Activated T-helper 1 cell treated with anti-CD3 and anti-CD28 coated beads, Interleukin-12 subunit alpha, Interleukin-12 subunit beta, Interleukin-2, Interleukin-4 antibody, amounts not matched to agents 30 ng/mL and 10 ng/mL and 1 ng/mL, durations not matched to agents 14 hours and 24 hours and 36 hours (primary cell): Measurements from ENCODE around the gene ZFR2. TPM values are rescaled to one million over a fixed set of nuclear protein-coding genes. Genes with fewer than 3 reads are reported as not detected.
"Not testable (repeated sequence)": the region's sequence is repeated elsewhere in the genome, so short reads cannot be mapped to it uniquely, and the experiment has no call there.

Source experiments
- DNase-seq: peaks from one replicate; pipeline ENCODE4 v3.0.0; 2021; ENCODE audit warnings: low spot score
- H3K27ac Mint-ChIP-seq: one replicate; pipeline ENCODE4 v1.8.0; 2021; ENCODE audit warnings: mild to moderate bottlenecking, mixed read lengths
- H3K27me3 Mint-ChIP-seq: one replicate; pipeline ENCODE4 v1.8.0; 2022; ENCODE audit warnings: mild to moderate bottlenecking, moderate library complexity, mixed read lengths; ENCODE audit not compliant: insufficient read depth
- H3K36me3 Mint-ChIP-seq: one replicate; pipeline ENCODE4 v1.8.0; 2021; ENCODE audit warnings: low read depth, mixed read lengths
- H3K4me1 Mint-ChIP-seq: one replicate; pipeline ENCODE4 v1.8.0; 2021; ENCODE audit warnings: low read depth, mixed read lengths
- H3K4me3 Mint-ChIP-seq: one replicate; pipeline ENCODE4 v1.8.0; 2021; ENCODE audit warnings: mild to moderate bottlenecking, moderate library complexity, mixed read lengths
- H3K9me3 Mint-ChIP-seq: one replicate; pipeline ENCODE4 v1.8.0; 2021; ENCODE audit warnings: mixed read lengths
- intact Hi-C: fragments of 100-400 bp; cut with micrococcal nuclease; formaldehyde crosslinking; loops from one replicate; pipeline ENCODE4 v1.15.1; 2024
- total RNA-seq: library from RNA; stranded (reverse); gene quantifications from 2 replicates; pipeline ENCODE4 v1.2.3, GENCODE V29; 2022

The ZFR2 gene
- total RNA-seq, 1 donor from 2014 or later = 0.39 TPM

GRCh38 chr19:3825286-3825956 lies 43.4 kb downstream of the ZFR2 start:
- DNase-seq = no peak
- Mint-ChIP-seq H3K9me3 (no peaks in the 10 kb centered on the region), H3K4me1 (no peaks in the 10 kb centered on the region), H3K36me3 (no peaks in the 10 kb centered on the region), H3K27ac (no peak overlapping the region), H3K4me3 (no peak overlapping the region), H3K27me3 (no peaks in the 10 kb centered on the region)
- intact Hi-C loops = no loop called here

- H3K36me3 Mint-ChIP-seq = no peaks in the 10 kb centered on the region
- no peak for DNase-seq
- H3K27ac Mint-ChIP-seq = no peak overlapping the region
- peaks cover 4% of the 10 kb centered on the region for H3K4me1 Mint-ChIP-seq
- no peaks in the 10 kb centered on the region for H3K9me3 Mint-ChIP-seq
- H3K4me3 Mint-ChIP-seq = no peak overlapping the region
- no peaks in the 10 kb centered on the region for H3K27me3 Mint-ChIP-seq
- intact Hi-C loops = loop anchor here (5.0 kb wide), 1 partner anchor 101 kb away; no protein-coding TSS in a partner anchor
Measured at GRCh38 chr19:3823350-3823713, 45.5 kb downstream of the ZFR2 start.

- peaks cover 9% of the 10 kb centered on the region for H3K4me1 Mint-ChIP-seq
- intact Hi-C loops = loop anchor here (1.0 to 5.0 kb wide), 4 partner anchors 11 to 101 kb away; no protein-coding TSS in a partner anchor
- no peak for DNase-seq
- H3K36me3 Mint-ChIP-seq = no peaks in the 10 kb centered on the region
- H3K27me3 Mint-ChIP-seq = no peaks in the 10 kb centered on the region
- H3K27ac Mint-ChIP-seq = no peak overlapping the region
- H3K4me3 Mint-ChIP-seq = no peak overlapping the region
- no peaks in the 10 kb centered on the region for H3K9me3 Mint-ChIP-seq
Measured at GRCh38 chr19:3822683-3823349, 46.0 kb downstream of the ZFR2 start.

- DNase-seq = peak; percentile 83
- H3K9me3 Mint-ChIP-seq = no peaks in the 10 kb centered on the region
- H3K36me3 Mint-ChIP-seq = no peaks in the 10 kb centered on the region
- H3K4me1 Mint-ChIP-seq = peaks cover 12% of the 10 kb centered on the region
- no peaks in the 10 kb centered on the region for H3K27me3 Mint-ChIP-seq
- intact Hi-C loops = loop anchor here (1.0 to 5.0 kb wide), 4 partner anchors 10 to 100 kb away; no protein-coding TSS in a partner anchor
- no peak overlapping the region for H3K27ac Mint-ChIP-seq
- peak overlapping the region; percentile 19 for H3K4me3 Mint-ChIP-seq
Measured at GRCh38 chr19:3821857-3822364, 46.9 kb downstream of the ZFR2 start.

GRCh38 chr19:3821156-3821555 lies 47.7 kb downstream of the ZFR2 start:
- no peaks in the 10 kb centered on the region for H3K36me3 Mint-ChIP-seq
- H3K27ac Mint-ChIP-seq = no peak overlapping the region
- no peak for DNase-seq
- no peaks in the 10 kb centered on the region for H3K9me3 Mint-ChIP-seq
- intact Hi-C loops = loop anchor here (5.0 kb wide), 1 partner anchor 99 kb away; no protein-coding TSS in a partner anchor
- H3K4me1 Mint-ChIP-seq = peaks cover 12% of the 10 kb centered on the region
- H3K27me3 Mint-ChIP-seq = no peaks in the 10 kb centered on the region
- no peak overlapping the region for H3K4me3 Mint-ChIP-seq

- Mint-ChIP-seq H3K27ac (no peak overlapping the region), H3K4me3 (no peak overlapping the region), H3K4me1 (peaks cover 12% of the 10 kb centered on the region), H3K9me3 (no peaks in the 10 kb centered on the region), H3K36me3 (no peaks in the 10 kb centered on the region), H3K27me3 (no peaks in the 10 kb centered on the region)
- intact Hi-C loops = loop anchor here (5.0 kb wide), 1 partner anchor 98 kb away; no protein-coding TSS in a partner anchor
- no peak for DNase-seq
Measured at GRCh38 chr19:3819989-3820388, 48.8 kb downstream of the ZFR2 start.

GRCh38 chr19:3818918-3819317 lies 49.9 kb downstream of the ZFR2 start:
- no peak overlapping the region for H3K4me3 Mint-ChIP-seq
- H3K36me3 Mint-ChIP-seq = no peaks in the 10 kb centered on the region
- no peaks in the 10 kb centered on the region for H3K27me3 Mint-ChIP-seq
- H3K27ac Mint-ChIP-seq = peak overlapping the region; percentile 29
- H3K4me1 Mint-ChIP-seq = peaks cover 22% of the 10 kb centered on the region
- no peak for DNase-seq
- intact Hi-C loops = loop anchor here (1.0 kb wide), 2 partner anchors 23 to 57 kb away; partner anchors contain the start of gene MRPL54
- no peaks in the 10 kb centered on the region for H3K9me3 Mint-ChIP-seq

- Mint-ChIP-seq H3K27me3 (no peaks in the 10 kb centered on the region), H3K36me3 (no peaks in the 10 kb centered on the region), H3K27ac (peak overlapping the region; percentile 9), H3K4me3 (no peak overlapping the region), H3K9me3 (no peaks in the 10 kb centered on the region), H3K4me1 (peaks cover 27% of the 10 kb centered on the region)
- intact Hi-C loops = loop anchor here (1.0 kb wide), 2 partner anchors 22 to 56 kb away; partner anchors contain the start of gene MRPL54
- no peak for DNase-seq
Measured at GRCh38 chr19:3818466-3818865, 50.4 kb downstream of the ZFR2 start.

- no peaks in the 10 kb centered on the region for H3K27me3 Mint-ChIP-seq
- no peak for DNase-seq
- H3K4me1 Mint-ChIP-seq = peaks cover 34% of the 10 kb centered on the region
- no peak overlapping the region for H3K27ac Mint-ChIP-seq
- no peak overlapping the region for H3K4me3 Mint-ChIP-seq
- H3K36me3 Mint-ChIP-seq = no peaks in the 10 kb centered on the region
- intact Hi-C loops = loop anchor here (1.0 kb wide), 2 partner anchors 21 to 55 kb away; partner anchors contain the start of gene MRPL54
- H3K9me3 Mint-ChIP-seq = no peaks in the 10 kb centered on the region
Measured at GRCh38 chr19:3817761-3818160, 51.1 kb downstream of the ZFR2 start.

GRCh38 chr19:3816566-3817218 lies 52.1 kb downstream of the ZFR2 start:
- Mint-ChIP-seq H3K9me3 (peaks cover 3% of the 10 kb centered on the region), H3K4me1 (peaks cover 41% of the 10 kb centered on the region), H3K4me3 (no peak overlapping the region), H3K36me3 (peaks cover 4% of the 10 kb centered on the region), H3K27me3 (no peaks in the 10 kb centered on the region), H3K27ac (no peak overlapping the region)
- no peak for DNase-seq
- intact Hi-C loops = no loop called here

- H3K4me1 Mint-ChIP-seq = peaks cover 41% of the 10 kb centered on the region
- H3K36me3 Mint-ChIP-seq, H3K27me3 Mint-ChIP-seq, H3K4me3 Mint-ChIP-seq, intact Hi-C loops, H3K27ac Mint-ChIP-seq, DNase-seq, H3K9me3 Mint-ChIP-seq: not testable (repeated sequence)
Measured at GRCh38 chr19:3816148-3816547, 52.7 kb downstream of the ZFR2 start.

- peaks cover 3% of the 10 kb centered on the region for H3K9me3 Mint-ChIP-seq
- H3K4me1 Mint-ChIP-seq = peaks cover 41% of the 10 kb centered on the region
- peaks cover 4% of the 10 kb centered on the region for H3K36me3 Mint-ChIP-seq
- intact Hi-C loops = no loop called here
- peak overlapping the region; percentile 97 for H3K27ac Mint-ChIP-seq
- H3K4me3 Mint-ChIP-seq = no peak overlapping the region
- no peak for DNase-seq
- no peaks in the 10 kb centered on the region for H3K27me3 Mint-ChIP-seq
Measured at GRCh38 chr19:3814648-3815047, 54.2 kb downstream of the ZFR2 start.
